Measurements from ENCODE around the gene VAV2.

VAV2 gene

GRCh38 chr9:133991964-133992779 lies at the start of gene VAV2:
VAV2 (minus strand) TSS chr9:133992324; CDS start chr9:133992278, 46 bp downstream.
- no peak within 1 kb of the TSS for H3K27ac Mint-ChIP-seq

GRCh38 chr9:134041649-134041962 lies 49.5 kb upstream of the VAV2 start:
- no peak overlapping the region for H3K27ac Mint-ChIP-seq
- H3K4me3 Mint-ChIP-seq: no peak overlapping the region
- peaks cover 88% of the 10 kb centered on the region for H3K36me3 Mint-ChIP-seq (ENCODE audit: low read depth)
- H3K9me3 Mint-ChIP-seq: peaks cover 8% of the 10 kb centered on the region
- no peak for DNase-seq
- no peaks in the 10 kb centered on the region for H3K4me1 Mint-ChIP-seq (ENCODE audit: low read depth)
- H3K27me3 Mint-ChIP-seq: no peaks in the 10 kb centered on the region

More at GRCh38 chr9:133991964-133992779, at the start of gene VAV2:
- H3K36me3 Mint-ChIP-seq (ENCODE audit: low read depth): no peaks in the 10 kb centered on the region
- no peaks in the 10 kb centered on the region for H3K9me3 Mint-ChIP-seq
- peaks cover 5% of the 10 kb centered on the region for H3K4me1 Mint-ChIP-seq (ENCODE audit: low read depth)
- peaks cover 24% of the 10 kb centered on the region for H3K27me3 Mint-ChIP-seq
- peak; percentile 61 for DNase-seq
- peak within 1 kb of the TSS; percentile 69 for H3K4me3 Mint-ChIP-seq

- Mint-ChIP-seq H3K4me3 (no peak overlapping the region), H3K27ac (no peak overlapping the region), H3K27me3 (no peaks in the 10 kb centered on the region), H3K9me3 (peaks cover 8% of the 10 kb centered on the region), H3K36me3 (ENCODE audit: low read depth) (peaks cover 87% of the 10 kb centered on the region), H3K4me1 (ENCODE audit: low read depth) (no peaks in the 10 kb centered on the region)
- no peak for DNase-seq
Observed at GRCh38 chr9:134040781-134041648, 48.9 kb upstream of the VAV2 start.

- no peak overlapping the region for H3K27ac Mint-ChIP-seq
- no peaks in the 10 kb centered on the region for H3K27me3 Mint-ChIP-seq
- H3K9me3 Mint-ChIP-seq: peaks cover 8% of the 10 kb centered on the region
- peaks cover 88% of the 10 kb centered on the region for H3K36me3 Mint-ChIP-seq (ENCODE audit: low read depth)
- no peak overlapping the region for H3K4me3 Mint-ChIP-seq
- H3K4me1 Mint-ChIP-seq (ENCODE audit: low read depth): no peaks in the 10 kb centered on the region
- no peak for DNase-seq
Observed at GRCh38 chr9:134040176-134040565, 48.0 kb upstream of the VAV2 start.

- Mint-ChIP-seq H3K36me3 (ENCODE audit: low read depth) (peaks cover 88% of the 10 kb centered on the region), H3K27me3 (no peaks in the 10 kb centered on the region), H3K4me1 (ENCODE audit: low read depth) (no peaks in the 10 kb centered on the region), H3K9me3 (peaks cover 8% of the 10 kb centered on the region), H3K27ac (no peak overlapping the region), H3K4me3 (no peak overlapping the region)
- no peak for DNase-seq
Observed at GRCh38 chr9:134039386-134040175, 47.5 kb upstream of the VAV2 start.

GRCh38 chr9:134037641-134038040 lies 45.5 kb upstream of the VAV2 start:
- H3K27ac Mint-ChIP-seq: no peak overlapping the region
- DNase-seq: no peak
- H3K27me3 Mint-ChIP-seq: no peaks in the 10 kb centered on the region
- H3K4me1 Mint-ChIP-seq (ENCODE audit: low read depth): no peaks in the 10 kb centered on the region
- H3K4me3 Mint-ChIP-seq: no peak overlapping the region
- peaks cover 89% of the 10 kb centered on the region for H3K36me3 Mint-ChIP-seq (ENCODE audit: low read depth)
- peaks cover 8% of the 10 kb centered on the region for H3K9me3 Mint-ChIP-seq

GRCh38 chr9:134036130-134036529 lies 44.0 kb upstream of the VAV2 start:
- no peak for DNase-seq
- Mint-ChIP-seq H3K4me1 (ENCODE audit: low read depth) (no peaks in the 10 kb centered on the region), H3K9me3 (peaks cover 8% of the 10 kb centered on the region), H3K4me3 (no peak overlapping the region), H3K27me3 (no peaks in the 10 kb centered on the region), H3K27ac (peak overlapping the region; percentile 29), H3K36me3 (ENCODE audit: low read depth) (peaks cover 82% of the 10 kb centered on the region)

GRCh38 chr9:134035041-134036039 lies 43.2 kb upstream of the VAV2 start:
- Mint-ChIP-seq H3K27me3 (no peaks in the 10 kb centered on the region), H3K36me3 (ENCODE audit: low read depth) (peaks cover 81% of the 10 kb centered on the region)

GRCh38 chr9:134034215-134035040 lies 42.3 kb upstream of the VAV2 start:
- H3K27me3 Mint-ChIP-seq: no peaks in the 10 kb centered on the region
- H3K9me3 Mint-ChIP-seq: peaks cover 6% of the 10 kb centered on the region
- peak overlapping the region; percentile 7 for H3K27ac Mint-ChIP-seq
- H3K4me3 Mint-ChIP-seq: no peak overlapping the region
- H3K4me1 Mint-ChIP-seq (ENCODE audit: low read depth): no peaks in the 10 kb centered on the region
- no peak for DNase-seq
- peaks cover 78% of the 10 kb centered on the region for H3K36me3 Mint-ChIP-seq (ENCODE audit: low read depth)

More at GRCh38 chr9:134035041-134036039, 43.2 kb upstream of the VAV2 start:
- Mint-ChIP-seq H3K27ac (peak overlapping the region; percentile 29), H3K4me3 (no peak overlapping the region), H3K9me3 (peaks cover 8% of the 10 kb centered on the region), H3K4me1 (ENCODE audit: low read depth) (no peaks in the 10 kb centered on the region)
- no peak for DNase-seq

GRCh38 chr9:134033516-134034214 lies 41.5 kb upstream of the VAV2 start:
- Mint-ChIP-seq H3K4me3 (no peak overlapping the region), H3K27me3 (no peaks in the 10 kb centered on the region), H3K9me3 (no peaks in the 10 kb centered on the region), H3K27ac (peak overlapping the region; percentile 7), H3K4me1 (ENCODE audit: low read depth) (no peaks in the 10 kb centered on the region), H3K36me3 (ENCODE audit: low read depth) (peaks cover 71% of the 10 kb centered on the region)
- DNase-seq: no peak

- no peak overlapping the region for H3K27ac Mint-ChIP-seq
- DNase-seq: no peak
- no peaks in the 10 kb centered on the region for H3K9me3 Mint-ChIP-seq
- no peak overlapping the region for H3K4me3 Mint-ChIP-seq
- H3K27me3 Mint-ChIP-seq: no peaks in the 10 kb centered on the region
- peaks cover 70% of the 10 kb centered on the region for H3K36me3 Mint-ChIP-seq (ENCODE audit: low read depth)
- no peaks in the 10 kb centered on the region for H3K4me1 Mint-ChIP-seq (ENCODE audit: low read depth)
Observed at GRCh38 chr9:134032456-134033222, 40.5 kb upstream of the VAV2 start.

GRCh38 chr9:134031783-134032182 lies 39.7 kb upstream of the VAV2 start:
- DNase-seq: no peak

More at GRCh38 chr9:134031783-134032182, 39.7 kb upstream of the VAV2 start:
- Mint-ChIP-seq H3K9me3 (no peaks in the 10 kb centered on the region), H3K27ac (no peak overlapping the region), H3K4me3 (no peak overlapping the region), H3K27me3 (no peaks in the 10 kb centered on the region), H3K4me1 (ENCODE audit: low read depth) (peaks cover 3% of the 10 kb centered on the region), H3K36me3 (ENCODE audit: low read depth) (peaks cover 74% of the 10 kb centered on the region)

All from activated T-cell treated with anti-CD3 and anti-CD28 coated beads, Interleukin-2, amount 50 U/mL, for 24 hours (primary cell).